Pons (tissue), 1 donor: ENCODE data around the gene ZC3HAV1.
A peak's percentile ranks its signal among the peaks of the same experiment; 100 is the strongest.
"Not testable (repeated sequence)": the region's sequence is repeated elsewhere in the genome, so short reads cannot be mapped to it uniquely, and the experiment has no call there.

Source experiments
- DNase-seq: peaks from one replicate; pipeline ENCODE4 v3.0.0-alpha.2; 2016; ENCODE audit warnings: low spot score

ZC3HAV1 gene

GRCh38 chr7:139084709-139085108 lies 24.8 kb downstream of the ZC3HAV1 start:
- no peak for DNase-seq

GRCh38 chr7:139081584-139081983 lies 27.9 kb downstream of the ZC3HAV1 start:
- DNase-seq, result no peak

GRCh38 chr7:139080905-139081304 lies 28.6 kb downstream of the ZC3HAV1 start:
- no peak for DNase-seq

DNA sequence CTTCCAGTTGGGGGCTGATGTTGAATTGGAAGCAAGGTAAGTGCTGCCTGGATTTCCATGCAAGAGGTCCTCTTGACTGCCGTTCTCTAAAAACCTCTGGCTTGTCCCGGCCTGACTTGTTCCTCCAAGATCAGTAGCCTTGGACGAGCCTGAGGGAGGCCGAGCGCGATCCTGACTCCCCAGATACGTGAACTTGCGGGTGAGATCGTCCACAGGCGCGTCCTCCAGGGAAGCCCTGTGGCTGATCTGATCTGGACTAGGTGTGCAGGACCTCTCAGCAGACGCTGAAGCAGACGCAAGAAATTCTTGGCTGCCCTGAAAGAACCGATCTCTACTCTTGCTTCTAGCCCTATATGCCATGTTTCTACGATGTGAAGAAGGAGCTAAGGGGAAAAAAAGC lies 29.7 kb downstream of the ZC3HAV1 start:
- DNase-seq, result no peak

DNA sequence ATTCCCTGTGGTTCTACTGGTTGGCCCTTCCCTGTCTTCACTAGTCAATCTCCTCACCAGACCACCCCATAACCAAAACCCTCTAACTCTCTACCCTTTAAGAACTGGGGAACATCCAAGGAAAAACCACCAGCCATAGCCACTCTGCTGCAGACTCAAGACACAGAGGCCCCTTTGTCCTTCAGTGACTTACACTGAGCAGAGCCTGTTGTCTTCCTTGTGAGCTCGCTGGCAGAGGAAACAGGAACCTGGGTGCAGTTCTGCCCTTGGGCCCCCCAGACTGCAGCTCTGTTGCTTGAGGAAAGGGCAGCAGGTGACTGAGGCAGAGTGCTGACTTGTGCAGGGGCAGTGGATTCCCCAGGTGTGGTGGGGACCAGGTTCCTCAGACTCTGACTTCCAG lies 30.6 kb downstream of the ZC3HAV1 start:
- peak; percentile 78 for DNase-seq

GRCh38 chr7:139078399-139078798 lies 31.1 kb downstream of the ZC3HAV1 start:
- DNase-seq, result no peak

GRCh38 chr7:139077706-139078105 lies 31.8 kb downstream of the ZC3HAV1 start:
- DNase-seq, result not testable (repeated sequence)

DNA sequence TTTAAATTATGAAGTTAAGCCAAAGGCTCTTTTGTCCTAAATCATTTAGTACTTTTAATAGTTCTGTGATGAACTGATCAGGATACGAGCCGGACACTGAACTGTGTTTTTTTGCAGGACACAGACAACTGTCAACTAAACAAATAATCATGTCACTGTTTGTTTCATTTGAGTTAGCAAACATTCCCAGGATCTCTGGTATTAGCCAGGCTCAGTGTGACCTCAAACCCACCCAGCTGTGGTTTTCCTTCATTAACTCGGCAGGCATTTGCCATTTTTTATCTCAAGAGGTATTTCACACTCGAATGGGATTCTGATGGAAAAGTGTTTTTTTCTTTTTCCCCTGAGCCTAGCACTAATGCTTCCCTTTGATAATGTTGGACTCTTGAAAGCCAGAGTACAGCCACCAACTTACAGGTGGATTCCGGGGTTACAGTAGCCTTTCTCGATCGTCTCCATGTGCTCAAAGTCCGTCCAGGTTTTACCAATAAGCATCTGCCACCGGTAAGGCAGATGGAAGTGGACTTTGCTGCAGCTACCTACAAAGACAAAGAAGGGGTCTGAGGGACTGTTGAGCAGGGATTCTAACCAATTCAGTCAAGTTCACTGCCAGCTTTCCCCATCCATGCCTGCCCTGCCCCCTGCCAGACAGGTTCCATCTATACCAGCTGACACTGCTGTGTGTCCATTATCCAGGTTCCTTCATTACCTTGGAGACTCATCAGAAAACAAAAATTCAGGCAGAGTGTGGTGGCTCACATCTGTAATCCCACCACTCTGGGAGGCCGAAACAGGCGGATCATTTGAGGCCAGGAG lies 33.4 kb downstream of the ZC3HAV1 start:
- DNase-seq, result no peak

GRCh38 chr7:139075031-139075652 lies 34.4 kb downstream of the ZC3HAV1 start:
- DNase-seq, result peak; percentile 84

GRCh38 chr7:139072796-139073195 lies 36.7 kb downstream of the ZC3HAV1 start:
- DNase-seq, result no peak

GRCh38 chr7:139071680-139072079 lies 37.8 kb downstream of the ZC3HAV1 start:
- no peak for DNase-seq

- no peak for DNase-seq
Measured at GRCh38 chr7:139068544-139069399, 40.7 kb downstream of the ZC3HAV1 start.

- DNase-seq, result no peak
Measured at GRCh38 chr7:139066315-139066714, 43.2 kb downstream of the ZC3HAV1 start.

DNA sequence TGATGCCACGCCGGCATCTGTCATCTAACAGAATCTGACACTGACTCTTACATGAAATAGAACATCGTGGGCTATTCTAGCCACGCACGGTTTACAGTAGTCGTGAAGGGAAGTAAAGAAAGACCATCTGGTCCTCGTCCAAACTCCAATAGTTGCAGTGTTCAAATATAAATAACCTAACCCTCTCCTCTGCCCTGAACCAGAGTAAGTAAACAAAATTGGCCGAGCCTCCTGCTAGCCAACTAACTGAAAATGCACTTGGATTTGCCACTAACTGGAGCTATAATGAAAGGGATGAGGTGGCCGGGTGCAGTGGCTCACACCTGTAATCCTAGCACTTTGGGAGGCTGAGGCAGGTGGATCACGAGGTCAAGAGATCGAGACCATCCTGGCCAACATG lies 44.2 kb downstream of the ZC3HAV1 start:
- no peak for DNase-seq

DNA sequence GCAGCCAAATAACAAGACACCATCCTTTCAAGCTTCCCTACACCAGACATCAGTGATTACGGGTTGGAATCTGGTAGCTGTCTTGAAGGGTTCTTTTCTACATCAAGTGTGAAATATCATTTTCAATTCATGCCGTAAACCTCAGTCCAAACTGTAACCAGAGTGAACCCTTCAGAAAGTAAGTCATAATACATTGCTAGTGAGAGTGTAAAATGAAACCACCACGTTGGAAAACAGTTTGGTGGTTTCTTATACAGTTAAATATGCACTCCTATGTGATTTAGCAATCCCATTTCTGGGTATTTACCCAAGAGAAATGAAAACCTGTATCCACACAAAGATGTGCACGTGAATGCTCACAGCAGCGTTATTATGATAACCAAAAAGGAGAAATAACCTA lies 48.1 kb downstream of the ZC3HAV1 start:
- no peak for DNase-seq

- DNase-seq, result no peak
Measured at GRCh38 chr7:139060695-139061237, 48.8 kb downstream of the ZC3HAV1 start.

DNA sequence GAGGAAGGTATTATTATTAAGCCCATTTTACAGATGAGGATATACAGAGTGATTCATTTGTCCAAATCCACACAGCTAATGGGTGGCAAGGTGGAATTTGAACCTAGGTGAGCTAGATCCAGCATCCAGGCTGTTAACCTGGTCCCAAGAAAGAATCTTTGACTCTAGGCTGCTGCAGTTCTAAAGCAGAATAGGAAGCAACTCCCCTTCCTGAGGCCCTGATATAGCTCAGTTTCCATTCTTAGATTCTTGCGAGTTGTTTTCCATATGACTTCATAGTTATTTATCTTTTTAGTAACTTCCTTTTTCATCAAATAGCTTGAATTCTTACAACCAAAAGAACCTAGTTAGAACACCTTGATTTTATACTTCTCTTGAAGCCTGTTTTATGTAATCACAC lies 49.6 kb downstream of the ZC3HAV1 start:
- DNase-seq, result no peak

DNA sequence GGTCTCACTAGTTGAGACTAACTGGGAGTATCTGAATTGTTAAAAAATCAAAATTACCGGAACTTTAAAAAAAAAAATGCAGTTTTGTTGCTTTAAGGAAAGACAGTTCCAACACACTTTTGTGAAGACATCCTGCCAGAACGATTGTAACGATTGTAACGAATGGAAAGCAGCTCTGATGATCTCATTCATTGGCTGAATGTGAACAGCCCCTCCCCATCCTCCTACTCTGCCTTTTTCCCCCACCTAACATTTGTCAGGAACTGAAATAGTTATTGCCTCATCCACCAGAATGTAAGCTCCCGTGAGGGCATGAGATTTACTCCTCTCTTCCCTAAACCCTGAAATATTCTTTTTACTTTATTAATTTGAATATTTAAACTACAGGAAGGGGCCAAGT lies 50.6 kb downstream of the ZC3HAV1 start:
- DNase-seq, result no peak

DNA sequence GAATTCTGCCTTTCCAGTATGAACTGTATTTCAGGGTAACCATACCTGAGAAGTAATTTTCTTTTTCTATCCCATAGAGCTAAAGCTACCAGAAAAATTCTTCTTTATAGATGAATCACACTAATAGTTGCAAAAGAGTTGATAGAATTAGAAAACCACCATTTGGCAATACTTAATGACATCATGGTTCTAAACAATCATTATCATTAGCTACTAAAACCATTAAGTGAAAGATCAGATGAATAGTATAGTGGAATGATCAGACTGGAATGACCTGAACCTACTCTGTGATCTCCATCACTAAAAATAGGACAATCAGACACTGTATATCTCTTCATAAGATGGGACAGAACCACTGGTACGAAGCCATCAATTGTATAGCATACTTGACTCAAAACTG lies 53.8 kb downstream of the ZC3HAV1 start:
- DNase-seq, result no peak

GRCh38 chr7:139054656-139055055 lies 54.9 kb downstream of the ZC3HAV1 start:
- DNase-seq, result not testable (repeated sequence)

GRCh38 chr7:139054101-139054500 lies 55.4 kb downstream of the ZC3HAV1 start:
- no peak for DNase-seq

GRCh38 chr7:139051655-139052054 lies 57.9 kb downstream of the ZC3HAV1 start:
- DNase-seq, result no peak
